ENCODE data around the gene POU2F1. TPM values are rescaled to one million over a fixed set of nuclear protein-coding genes. Genes with fewer than 3 reads are reported as not detected.

The POU2F1 gene
- total and polyA plus RNA-seq, 2 donors (not counting 3 experiments of a cell fraction or from before 2014, with no cell fraction given), result 6.0 to 12.9 TPM

- peaks cover 7 to 10% of the 10 kb centered on the region in 2 experiments for H3K27me3 ChIP-seq (ENCODE audit: control insufficient read depth in 2 of 2, insufficient read depth in 2 of 2, low read length in 2 of 2)
- intact Hi-C loops (cut with micrococcal nuclease), result no loop called here
- no peak overlapping the region for H3K9ac ChIP-seq (replicated peaks; ENCODE audit: extremely low read depth, insufficient read depth, low read length)
- no peaks in the 10 kb centered on the region for H3K36me3 ChIP-seq (ENCODE audit: control insufficient read depth in 2 of 2, extremely low read depth in 1 of 2, insufficient read depth in 2 of 2, low read length in 2 of 2)
- BruUV-seq (replicated peaks), result no TSS peak
- no peak for DNase-seq (ENCODE audit: low read depth, low spot score)
- H3K4me3 ChIP-seq (replicated peaks in 1 of 3; ENCODE audit: insufficient read depth in 1 of 3, low read depth in 1 of 3, low read length in 3 of 3), result no peak overlapping the region
- no peak overlapping the region for H3K4me2 ChIP-seq (ENCODE audit: insufficient read depth, low read length)
- no peaks in the 10 kb centered on the region for H3K9me3 ChIP-seq (replicated peaks; ENCODE audit: control insufficient read depth, insufficient read depth, low read length)
- H2AFZ ChIP-seq (ENCODE audit: low read depth, low read length), result no peak overlapping the region
- H3K9me1 ChIP-seq (replicated peaks; ENCODE audit: control insufficient read depth, extremely low read depth, insufficient read depth, low read length), result no peaks in the 10 kb centered on the region
- H3K27ac ChIP-seq (ENCODE audit: insufficient read depth, low read depth, low read length), result no peak overlapping the region
- H4K20me1 ChIP-seq (replicated peaks; ENCODE audit: control insufficient read depth, extremely low read depth, insufficient read depth, low read length), result no peaks in the 10 kb centered on the region
- dilution Hi-C loops (cut with MboI; ENCODE audit: extremely low pct_ligation_motif_present, low sequenced_read_pairs), result no loop called here
- H3K79me2 ChIP-seq (ENCODE audit: control insufficient read depth, insufficient read depth, low read length), result no peaks in the 10 kb centered on the region
- POLR2A ChIA-PET, result no interaction called here
- TF ChIP-seq POLR2AphosphoS5 (IDR thresholded peaks at IDR 0.05; ENCODE audit: insufficient read depth, low read depth, low read length), result no peak
- TF ChIP-seq POLR2A (IDR thresholded peaks at IDR 0.05; ENCODE audit: low read depth, low read length), result no peak
- no peak for TF ChIP-seq FOS (IDR thresholded peaks at IDR 0.05; ENCODE audit: borderline replicate concordance, insufficient read depth, low read length)
- TF ChIP-seq JUN (IDR thresholded peaks at IDR 0.05; ENCODE audit: borderline replicate concordance, insufficient read depth, insufficient read length, low read depth), result no peak
- TF ChIP-seq EZH2 (IDR thresholded peaks at IDR 0.05; ENCODE audit: borderline replicate concordance, low read depth, low read length, severe bottlenecking), result no peak
- TF ChIP-seq CTCF (IDR thresholded peaks at IDR 0.05; ENCODE audit: extremely low read depth in 1 of 2, insufficient read depth in 1 of 2, low read depth in 1 of 2, low read length in 2 of 2), result no peak
- no peak for TF ChIP-seq MYC (IDR thresholded peaks at IDR 0.05; ENCODE audit: low read depth, low read length)
- no peak for TF ChIP-seq GATA2 (IDR thresholded peaks at IDR 0.05; ENCODE audit: insufficient read depth, insufficient read length, low read depth, low read length)
- no peak for TF ChIP-seq MAX (IDR thresholded peaks at IDR 0.05; ENCODE audit: insufficient read depth, insufficient read length)
- no peak for FAIRE-seq
- CTCF ChIA-PET, result interaction anchor here (1.0 to 1.9 kb wide), 4 partner anchors 8 to 67 kb away, joined by 3 to 5 read pairs (median 4); no protein-coding TSS in a partner anchor
- no peaks in the 10 kb centered on the region for H3K4me1 ChIP-seq (ENCODE audit: control insufficient read depth, extremely low read depth, insufficient read depth, low read length)
These were observed 247.1 kb downstream of the POU2F1 start for GRCh38 chr1:167467752-167468151.
